Thyroid gland (tissue), 4 donors: ENCODE measurements around the gene GPR150. TPM values are rescaled to one million over a fixed set of nuclear protein-coding genes. Genes with fewer than 3 reads are reported as not detected.
A peak's percentile ranks its signal among the peaks of the same experiment; 100 is the strongest.
"Not testable (repeated sequence)": the region's sequence is repeated elsewhere in the genome, so short reads cannot be mapped to it uniquely, and the experiment has no call there.

Experiments used
- DNase-seq, 2 donors: peaks; one replicate each; pipeline ENCODE4 v3.0.0-alpha.2; 2019
- H3K27ac ChIP-seq, 3 donors: fragments of 200-600 bp; sonication (generic); 1 replicate in 2 of 3; 2 replicates in 1 of 3; pipeline ENCODE4 v1.5.1; 2016 to 2019; ENCODE audit warnings: mild to moderate bottlenecking in 1 of 3, moderate library complexity in 1 of 3
- H3K27me3 ChIP-seq: fragments of 200-600 bp; sonication (generic); one replicate; pipeline ENCODE4 v1.5.1; 2019
- H3K36me3 ChIP-seq, 2 donors: fragments of 200-600 bp; sonication (generic); one replicate each; pipeline ENCODE4 v1.5.1; 2016 to 2019
- H3K4me1 ChIP-seq, 2 donors: fragments of 200-600 bp; sonication (generic); one replicate each; pipeline ENCODE4 v1.5.1; 2017 to 2019
- H3K4me3 ChIP-seq, 3 donors: fragments of 200-600 bp; sonication (generic); replicated peaks in 1 of 3; 1 replicate in 2 of 3; 2 replicates in 1 of 3; pipeline ENCODE4 v1.5.1; 2016; ENCODE audit warnings: mild to moderate bottlenecking in 1 of 3
- H3K9me3 ChIP-seq: fragments of 200-600 bp; sonication (generic); one replicate; pipeline ENCODE4 v1.5.1; 2017
- POLR2A ChIP-seq, 2 donors: fragments of 450-650 bp; IDR thresholded peaks; one replicate each; pipeline ENCODE4 v1.6.1; 2017; ENCODE audit warnings: antibody characterized with exemption in 2 of 2, mild to moderate bottlenecking in 2 of 2, moderate library complexity in 1 of 2
- WGBS, 2 donors: methylation state at CpG; one replicate each; pipeline ENCODE4 v1.1.5; 2017; 5-methylcytosine and 5-hydroxymethylcytosine counted together
- intact Hi-C: fragments of 100-400 bp; cut with DNase I; formaldehyde crosslinking; loops from one replicate; pipeline ENCODE4 v1.15.1; 2023
- total RNA-seq, 4 donors: library from RNA; depleted of rRNA; stranded (reverse); fragments of >200 nt; gene quantifications; one replicate each; pipeline ENCODE4 v1.2.3, GENCODE V29; 2016
- TF ChIP-seq, protein P1 (sequence below), 6 experiments: fragments of 200-600 bp in 3 of 6; fragments of 450-650 bp in 3 of 6; sonication (generic) in 3 of 6; IDR thresholded peaks; one replicate each; pipeline ENCODE4 v1.5.1; 2016 to 2019; ENCODE audit warnings: antibody characterized with exemption in 6 of 6, mild to moderate bottlenecking in 2 of 6, inconsistent platforms in 1 of 6, moderate library complexity in 1 of 6

GPR150 gene
- total RNA-seq, 4 donors from 2014 or later: 0.42 TPM; not detected in 3

DNA sequence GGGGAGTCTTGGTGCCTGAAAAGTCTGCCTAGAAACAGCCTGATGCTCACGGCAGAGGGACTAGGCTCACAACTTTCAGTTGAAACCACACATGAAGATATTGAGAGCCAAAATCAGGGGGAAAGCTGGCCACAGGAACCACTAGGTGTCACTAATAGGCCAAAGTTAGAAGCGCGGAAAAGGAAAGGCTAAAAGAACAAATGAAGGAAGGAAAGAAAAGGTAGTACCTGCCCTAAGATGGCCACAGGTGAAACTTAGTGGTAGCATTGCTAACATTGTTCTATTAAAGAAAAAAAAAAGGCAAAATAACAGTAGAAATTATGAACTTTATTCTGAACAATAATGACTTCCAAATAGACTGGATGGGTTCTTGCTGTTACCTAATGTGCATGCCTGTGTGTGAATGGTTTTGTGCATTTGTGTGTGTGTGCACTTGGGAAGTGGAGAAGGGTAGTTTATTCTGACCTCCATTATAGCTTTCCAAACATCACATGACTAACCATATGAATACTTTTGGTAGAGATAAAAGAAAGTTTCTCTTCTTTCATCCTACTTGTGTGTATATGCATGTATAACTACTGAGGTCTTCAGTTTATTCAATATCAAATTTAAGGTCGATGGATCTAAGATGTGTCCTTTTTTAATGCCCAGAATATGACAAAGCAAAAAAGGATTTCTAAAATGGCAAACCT, 24.6 kb downstream of the GPR150 start:
- no peak overlapping the region for H3K4me3 ChIP-seq
- 19 to 27% methylated on average over 4 of the region's 4 CpGs for WGBS, 2 donors
- no peaks in the 10 kb centered on the region for H3K36me3 ChIP-seq
- H3K27me3 ChIP-seq: no peaks in the 10 kb centered on the region
- H3K4me1 ChIP-seq: peaks cover 3 to 14% of the 10 kb centered on the region in 2 donors
- peak; percentile 37 to 47 for DNase-seq
- H3K9me3 ChIP-seq: no peaks in the 10 kb centered on the region
- H3K27ac ChIP-seq: peak overlapping the region in 2 of 3 donors; percentile 20 to 36
- intact Hi-C loops: loop anchor here (5.0 to 10.0 kb wide), 3 partner anchors 198 to 960 kb away; no protein-coding TSS in a partner anchor
- TF ChIP-seq, protein P1, sequence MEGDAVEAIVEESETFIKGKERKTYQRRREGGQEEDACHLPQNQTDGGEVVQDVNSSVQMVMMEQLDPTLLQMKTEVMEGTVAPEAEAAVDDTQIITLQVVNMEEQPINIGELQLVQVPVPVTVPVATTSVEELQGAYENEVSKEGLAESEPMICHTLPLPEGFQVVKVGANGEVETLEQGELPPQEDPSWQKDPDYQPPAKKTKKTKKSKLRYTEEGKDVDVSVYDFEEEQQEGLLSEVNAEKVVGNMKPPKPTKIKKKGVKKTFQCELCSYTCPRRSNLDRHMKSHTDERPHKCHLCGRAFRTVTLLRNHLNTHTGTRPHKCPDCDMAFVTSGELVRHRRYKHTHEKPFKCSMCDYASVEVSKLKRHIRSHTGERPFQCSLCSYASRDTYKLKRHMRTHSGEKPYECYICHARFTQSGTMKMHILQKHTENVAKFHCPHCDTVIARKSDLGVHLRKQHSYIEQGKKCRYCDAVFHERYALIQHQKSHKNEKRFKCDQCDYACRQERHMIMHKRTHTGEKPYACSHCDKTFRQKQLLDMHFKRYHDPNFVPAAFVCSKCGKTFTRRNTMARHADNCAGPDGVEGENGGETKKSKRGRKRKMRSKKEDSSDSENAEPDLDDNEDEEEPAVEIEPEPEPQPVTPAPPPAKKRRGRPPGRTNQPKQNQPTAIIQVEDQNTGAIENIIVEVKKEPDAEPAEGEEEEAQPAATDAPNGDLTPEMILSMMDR (IDR thresholded peaks at IDR 0.05): peak; percentile 12 to 84 (median 66)
- no peak for TF ChIP-seq POLR2A (IDR thresholded peaks at IDR 0.05)

DNA sequence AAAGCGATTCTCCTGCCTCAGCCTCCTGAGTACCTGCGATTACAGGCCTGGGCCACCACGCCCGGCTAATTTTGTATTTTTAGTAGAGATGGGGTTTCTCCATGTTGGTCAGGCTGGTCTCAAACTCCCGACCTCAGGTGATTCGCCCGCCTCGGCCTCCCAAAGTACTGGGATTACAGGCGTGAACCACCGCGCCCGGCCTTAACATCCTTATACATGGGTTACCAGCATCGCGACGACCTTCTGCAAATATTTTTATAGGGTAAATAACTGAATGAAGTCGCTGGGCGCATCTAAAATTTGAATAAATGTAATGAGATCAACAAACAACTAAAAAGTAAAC, 26.3 kb downstream of the GPR150 start:
- peaks cover 3 to 14% of the 10 kb centered on the region in 2 donors for H3K4me1 ChIP-seq

DNA sequence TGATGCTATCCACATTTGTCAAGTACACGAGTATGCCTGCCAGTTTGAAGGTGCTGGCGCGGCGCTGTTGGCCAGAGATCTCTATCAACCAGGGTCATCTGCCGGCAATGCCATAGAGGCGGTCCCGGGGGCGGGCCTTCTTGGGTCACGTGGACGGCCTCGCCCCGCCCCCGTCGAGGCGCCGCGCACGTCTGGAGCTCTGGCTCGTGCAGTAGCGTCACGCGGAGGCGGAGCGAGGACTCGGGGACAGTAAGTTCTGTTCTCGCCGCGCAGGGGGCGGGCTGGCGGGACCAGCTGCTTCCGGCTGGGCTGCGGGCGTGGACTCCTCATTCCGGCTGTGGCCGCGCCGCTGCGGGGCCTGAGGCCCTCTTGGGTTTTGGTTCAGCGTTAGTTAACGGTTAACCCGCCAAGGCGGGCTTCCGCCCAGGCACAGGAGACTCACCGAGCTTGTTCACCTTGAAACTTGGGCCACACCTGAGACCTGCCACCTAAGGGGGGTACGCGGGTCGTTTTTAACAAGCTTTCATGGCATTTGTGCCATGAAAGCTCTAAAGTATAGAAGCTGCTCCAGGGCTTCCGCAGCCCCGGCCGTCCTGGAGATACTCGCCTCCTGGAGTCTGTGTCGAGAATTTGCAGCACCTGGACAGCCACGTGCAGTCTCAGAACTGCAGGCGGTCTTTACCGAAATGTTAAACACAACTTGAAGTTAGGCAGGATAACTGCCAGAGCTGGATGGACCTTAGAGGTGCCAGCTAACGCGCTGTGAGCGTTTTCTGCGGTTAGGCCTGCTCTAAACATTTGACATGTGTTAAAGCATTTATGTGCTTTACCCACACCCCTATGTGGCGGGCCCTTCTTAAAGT, 26.9 kb downstream of the GPR150 start, which contains the start of gene RFESD:
Gene RFESD, plus strand, starts transcription at position 209 of the 863 bp plus-strand sequence. CDS start 5,495 bp downstream, outside the sequence.
- H3K27ac ChIP-seq: peak within 1 kb of the TSS; percentile 91 to 96 (median 95)
- peak; percentile 99 to 100 for DNase-seq
- peak within 1 kb of the TSS in 2 of 3 donors; percentile 42 to 45 for H3K4me3 ChIP-seq
- intact Hi-C loops: loop anchor here (10.0 kb wide), 2 partner anchors 688 to 958 kb away; no protein-coding TSS in a partner anchor
- no peaks in the 10 kb centered on the region for H3K9me3 ChIP-seq
- no peaks in the 10 kb centered on the region for H3K27me3 ChIP-seq
- WGBS, 2 donors: 2 to 4% methylated on average over 38 to 60 of the region's 60 CpGs
- TF ChIP-seq POLR2A (IDR thresholded peaks at IDR 0.05): peak; percentile 68 to 97
- TF ChIP-seq, protein P1 (IDR thresholded peaks at IDR 0.05): peak in 4 of 6 experiments; percentile 10 to 24 (median 18)
- H3K36me3 ChIP-seq: no peaks in the 10 kb centered on the region
- peaks cover 3 to 14% of the 10 kb centered on the region in 2 donors for H3K4me1 ChIP-seq

More for the DNA sequence above, 26.3 kb downstream of the GPR150 start:
- not testable (repeated sequence) for H3K4me3 ChIP-seq, H3K27me3 ChIP-seq, H3K9me3 ChIP-seq, H3K36me3 ChIP-seq
- WGBS, 2 donors: 85 to 88% methylated on average over 17 of the region's 17 CpGs
- intact Hi-C loops: loop anchor here (10.0 kb wide), 2 partner anchors 689 to 959 kb away; no protein-coding TSS in a partner anchor
- peak in 1 of 2 donors; percentile 8 for DNase-seq
- peak overlapping the region; percentile 91 to 96 (median 95) for H3K27ac ChIP-seq

DNA sequence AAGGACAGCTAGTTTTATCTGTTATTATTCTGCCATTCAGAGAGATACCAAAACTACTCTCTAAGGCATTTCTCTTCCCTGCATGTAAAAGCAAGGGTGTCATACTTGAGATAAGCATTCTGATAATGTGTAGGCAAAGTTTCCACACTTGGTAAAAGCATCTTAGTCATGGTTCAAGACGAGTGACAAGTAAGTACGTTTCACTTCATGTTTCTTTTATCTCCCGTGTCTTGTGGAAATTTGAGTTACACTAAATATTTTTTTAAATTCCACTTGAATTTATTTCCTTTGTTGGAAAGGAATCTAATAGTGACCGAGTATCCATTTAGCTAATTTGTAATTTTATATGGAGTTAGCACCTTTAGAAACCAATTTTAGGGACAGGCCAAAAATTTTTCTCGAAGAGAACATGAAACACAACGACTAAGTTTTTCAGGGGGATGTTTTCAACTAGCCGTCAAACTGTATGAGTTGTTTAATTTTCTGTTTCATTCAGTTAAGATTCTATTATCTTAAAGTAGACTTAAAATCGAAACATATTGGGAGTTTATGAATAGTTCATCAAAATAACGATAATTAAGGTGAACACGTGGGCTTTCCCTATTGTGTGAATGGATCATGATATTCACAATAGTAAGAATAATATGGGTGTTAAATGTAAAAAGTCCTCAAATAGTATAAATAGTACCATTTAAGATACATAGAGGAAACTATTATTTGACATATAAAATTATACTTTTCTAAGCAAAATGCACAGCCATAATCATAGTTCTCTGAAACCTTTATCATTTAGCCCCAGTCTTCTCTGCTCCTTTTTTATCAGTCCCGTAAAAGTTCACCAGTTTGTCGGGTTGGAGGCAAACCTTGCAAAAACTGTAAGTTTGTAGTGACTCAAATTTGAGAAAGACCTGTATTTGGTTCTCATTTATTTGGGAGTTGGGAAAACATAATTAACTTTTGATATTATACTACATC, 28.3 kb downstream of the GPR150 start:
- H3K4me3 ChIP-seq: no peak overlapping the region
- TF ChIP-seq, protein P1 (IDR thresholded peaks at IDR 0.05): no peak
- TF ChIP-seq POLR2A (IDR thresholded peaks at IDR 0.05): no peak
- intact Hi-C loops: loop anchor here (10.0 kb wide), 2 partner anchors 687 to 957 kb away; no protein-coding TSS in a partner anchor
- peak overlapping the region in 1 of 3 donors; percentile 95 for H3K27ac ChIP-seq
- peaks cover 3 to 14% of the 10 kb centered on the region in 2 donors for H3K4me1 ChIP-seq
- no peak for DNase-seq
- H3K36me3 ChIP-seq: no peaks in the 10 kb centered on the region
- no peaks in the 10 kb centered on the region for H3K27me3 ChIP-seq
- 88 to 90% methylated on average over 12 of the region's 12 CpGs for whole genome bisulfite sequencing, 2 donors
- H3K9me3 ChIP-seq: no peaks in the 10 kb centered on the region
